A673 (cell line): ENCODE data around the gene IQGAP1. TPM values are rescaled to one million over a fixed set of nuclear protein-coding genes. Genes with fewer than 3 reads are reported as not detected.

Experiments
- BruUV-seq: library from RNA; stranded (reverse); fragments of 400-500 nt; replicated peaks from 2 replicates; lab custom pipeline; 2021; lab: Mats Ljungman, UMichigan
- CTCF ChIA-PET: fragments of 300-600 bp; sonication (Branson Sonifier 250); formaldehyde crosslinking; loops from one replicate; lab custom pipeline; 2022; ENCODE audit warnings: antibody characterized with exemption; lab: Charles Lee
- POLR2A ChIA-PET: fragments of 300-600 bp; sonication (Branson Sonifier 250); formaldehyde crosslinking; loops from one replicate; lab custom pipeline; 2022; ENCODE audit warnings: antibody characterized with exemption; ENCODE audit not compliant: low non-redundant PET; lab: Charles Lee
- DNase-seq: peaks from one replicate; pipeline ENCODE4 v3.0.0-alpha.2; 2015; ENCODE audit warnings: low spot score
- H3K27ac ChIP-seq: fragments of 200-600 bp; sonication (generic); 2 replicates; pipeline ENCODE4 v1.5.1; 2016; ENCODE audit warnings: mixed run types, low read depth, mild to moderate bottlenecking, mixed read lengths, antibody characterized with exemption, low read length; ENCODE audit not compliant: poor library complexity, severe bottlenecking
- H3K27me3 ChIP-seq: fragments of 200-600 bp; sonication (generic); replicated peaks from 2 replicates; pipeline ENCODE4 v1.6.1; 2017; ENCODE audit warnings: mixed run types, low read depth, mild to moderate bottlenecking, mixed read lengths, antibody characterized with exemption, low read length; ENCODE audit not compliant: insufficient read depth, poor library complexity
- H3K36me3 ChIP-seq: fragments of 200-600 bp; sonication (generic); 2 replicates; pipeline ENCODE4 v1.6.1; 2016; ENCODE audit warnings: mixed run types, mild to moderate bottlenecking, mixed read lengths, antibody characterized with exemption, low read length; ENCODE audit not compliant: insufficient read depth, poor library complexity, severe bottlenecking
- H3K4me1 ChIP-seq: fragments of 200-600 bp; sonication (generic); 2 replicates; pipeline ENCODE4 v1.6.1; 2017; ENCODE audit warnings: mixed run types, mild to moderate bottlenecking, mixed read lengths, antibody characterized with exemption, low read length; ENCODE audit not compliant: insufficient read depth, poor library complexity, severe bottlenecking
- H3K4me3 ChIP-seq: fragments of 200-600 bp; sonication (generic); 2 replicates; pipeline ENCODE4 v1.5.1; 2016; ENCODE audit warnings: low read depth, mixed run types, mild to moderate bottlenecking, mixed read lengths, low read length; ENCODE audit not compliant: poor library complexity, severe bottlenecking
- H3K9me3 ChIP-seq: fragments of 200-600 bp; sonication (generic); 2 replicates; pipeline ENCODE4 v1.6.1; 2016; ENCODE audit warnings: mixed run types, low read depth, mild to moderate bottlenecking, mixed read lengths, antibody characterized with exemption, low read length; ENCODE audit not compliant: poor library complexity, severe bottlenecking
- CTCF ChIP-seq: fragments of 300-800, 200-600 bp; sonication (generic); conservative IDR thresholded peaks from 2 replicates; pipeline ENCODE4 v1.5.1; 2017; ENCODE audit warnings: low read depth, mild to moderate bottlenecking, antibody characterized with exemption, low read length, moderate library complexity, mixed read lengths
- EZH2 ChIP-seq: fragments of 200-600 bp; sonication (generic); IDR thresholded peaks from 2 replicates; pipeline ENCODE4 v1.6.1; 2017; ENCODE audit warnings: borderline replicate concordance, low read depth, mild to moderate bottlenecking, mixed read lengths, antibody characterized with exemption, low read length; ENCODE audit not compliant: poor library complexity, severe bottlenecking
- intact Hi-C: fragments of 100-400 bp; cut with micrococcal nuclease; formaldehyde crosslinking; loops from one replicate; pipeline ENCODE4 v1.10.0; 2022; ENCODE audit not compliant: unreplicated experiment
- total RNA-seq: library from RNA; stranded (reverse); gene quantifications from 2 replicates; pipeline ENCODE4 v1.2.3, GENCODE V29; 2021

IQGAP1 gene
- total RNA-seq, 1 experiment from 2014 or later: 119 TPM

GRCh38 chr15:90351479-90352106 lies 36.4 kb upstream of the IQGAP1 start:
- POLR2A ChIA-PET: no interaction called here

GRCh38 chr15:90352107-90352893 lies 35.7 kb upstream of the IQGAP1 start, which contains the start of gene ZNF774:
Gene ZNF774 (plus strand): TSS chr15:90352284. CDS start chr15:90354661, 2,377 bp downstream.
- H3K27me3 ChIP-seq: no peaks in the 10 kb centered on the region
- H3K4me3 ChIP-seq: peak within 1 kb of the TSS; percentile 62
- no peak within 1 kb of the TSS for H3K27ac ChIP-seq
- TF ChIP-seq EZH2 (no peak), CTCF (no peak)
- intact Hi-C loops: no loop called here
- no peaks in the 10 kb centered on the region for H3K36me3 ChIP-seq
- ChIA-PET POLR2A (no interaction called here), CTCF (interaction anchor here (0.6 kb wide), 1 partner anchor 33 kb away, joined by 5 read pairs; no protein-coding TSS in a partner anchor)
- H3K9me3 ChIP-seq: no peaks in the 10 kb centered on the region
- peak; percentile 96 for DNase-seq
- no TSS peak for BruUV-seq
- no peaks in the 10 kb centered on the region for H3K4me1 ChIP-seq

More at GRCh38 chr15:90351479-90352106, 36.4 kb upstream of the IQGAP1 start:
- Histone ChIP-seq H3K27ac (no peak overlapping the region), H3K4me1 (no peaks in the 10 kb centered on the region), H3K9me3 (no peaks in the 10 kb centered on the region), H3K36me3 (no peaks in the 10 kb centered on the region), H3K4me3 (peak overlapping the region; percentile 62), H3K27me3 (no peaks in the 10 kb centered on the region)
- CTCF ChIA-PET: interaction anchor here (0.6 kb wide), 1 partner anchor 33 kb away, joined by 5 read pairs; no protein-coding TSS in a partner anchor
- BruUV-seq: no TSS peak
- TF ChIP-seq CTCF: no peak
- TF ChIP-seq EZH2: no peak
- intact Hi-C loops: no loop called here
- no peak for DNase-seq

- Histone ChIP-seq H3K4me1 (no peaks in the 10 kb centered on the region), H3K27me3 (no peaks in the 10 kb centered on the region), H3K4me3 (no peak overlapping the region), H3K9me3 (no peaks in the 10 kb centered on the region), H3K27ac (no peak overlapping the region), H3K36me3 (no peaks in the 10 kb centered on the region)
- DNase-seq: no peak
- BruUV-seq: no TSS peak
- CTCF ChIA-PET: no interaction called here
- POLR2A ChIA-PET: no interaction called here
- intact Hi-C loops: no loop called here
- no peak for TF ChIP-seq EZH2
- no peak for TF ChIP-seq CTCF
Observed at GRCh38 chr15:90354986-90355385, 33.1 kb upstream of the IQGAP1 start.
